ENCODE results near the gene HIPK1. TPM values are rescaled to one million over a fixed set of nuclear protein-coding genes. Genes with fewer than 3 reads are reported as not detected.

HIPK1 gene
- total RNA-seq, 2 donors from 2014 or later = 47.4 to 59.1 TPM

DNA sequence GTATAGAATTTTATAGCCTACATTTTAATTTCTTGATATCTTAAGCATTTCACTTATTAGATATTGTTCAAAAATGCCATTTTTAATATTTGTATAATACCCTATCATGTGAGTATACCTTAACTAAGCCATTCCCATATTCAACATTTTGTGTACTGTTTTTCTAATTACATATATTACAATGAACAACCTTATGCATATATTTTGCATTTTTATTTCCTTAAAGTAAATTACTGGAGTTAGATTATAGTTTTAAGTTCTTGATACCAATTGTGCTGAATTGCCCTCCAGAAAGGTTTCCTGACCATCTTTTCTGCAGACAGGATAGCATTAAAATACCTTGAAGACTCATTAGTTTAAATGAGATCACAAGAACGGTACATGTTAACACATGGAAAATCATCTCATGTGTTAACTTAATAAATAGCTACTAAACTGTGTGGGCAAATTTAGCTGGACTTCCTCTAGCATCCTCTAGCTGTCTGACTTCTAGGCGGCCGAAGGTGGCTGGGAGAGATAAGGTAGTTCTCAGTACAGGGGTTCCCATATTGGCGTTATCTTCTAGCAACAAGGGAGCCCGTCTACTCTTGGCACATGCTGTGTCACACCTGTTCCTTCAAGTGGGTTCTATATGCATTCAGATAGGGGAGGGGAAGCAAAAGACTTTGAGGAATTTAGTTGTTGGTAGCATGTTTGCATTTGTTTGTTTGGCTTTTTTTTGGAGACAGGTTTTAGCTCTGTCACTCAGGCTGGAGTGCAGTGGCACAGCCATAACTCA, 15.0 kb upstream of the HIPK1 start:
- ATAC-seq (ENCODE audit: insufficient number of reproducible peaks, low FRiP score, low read depth) = no peak
- TF ChIP-seq, protein P1, sequence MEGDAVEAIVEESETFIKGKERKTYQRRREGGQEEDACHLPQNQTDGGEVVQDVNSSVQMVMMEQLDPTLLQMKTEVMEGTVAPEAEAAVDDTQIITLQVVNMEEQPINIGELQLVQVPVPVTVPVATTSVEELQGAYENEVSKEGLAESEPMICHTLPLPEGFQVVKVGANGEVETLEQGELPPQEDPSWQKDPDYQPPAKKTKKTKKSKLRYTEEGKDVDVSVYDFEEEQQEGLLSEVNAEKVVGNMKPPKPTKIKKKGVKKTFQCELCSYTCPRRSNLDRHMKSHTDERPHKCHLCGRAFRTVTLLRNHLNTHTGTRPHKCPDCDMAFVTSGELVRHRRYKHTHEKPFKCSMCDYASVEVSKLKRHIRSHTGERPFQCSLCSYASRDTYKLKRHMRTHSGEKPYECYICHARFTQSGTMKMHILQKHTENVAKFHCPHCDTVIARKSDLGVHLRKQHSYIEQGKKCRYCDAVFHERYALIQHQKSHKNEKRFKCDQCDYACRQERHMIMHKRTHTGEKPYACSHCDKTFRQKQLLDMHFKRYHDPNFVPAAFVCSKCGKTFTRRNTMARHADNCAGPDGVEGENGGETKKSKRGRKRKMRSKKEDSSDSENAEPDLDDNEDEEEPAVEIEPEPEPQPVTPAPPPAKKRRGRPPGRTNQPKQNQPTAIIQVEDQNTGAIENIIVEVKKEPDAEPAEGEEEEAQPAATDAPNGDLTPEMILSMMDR (IDR thresholded peaks at IDR 0.05) = no peak
- no peaks in the 10 kb centered on the region for H3K27me3 ChIP-seq (replicated peaks; ENCODE audit: insufficient read depth)
- no peak for DNase-seq (ENCODE audit: low spot score)
- no peak overlapping the region for H3K4me3 ChIP-seq
- H3K36me3 ChIP-seq = peaks cover 11% of the 10 kb centered on the region
- no peaks in the 10 kb centered on the region for H3K9me3 ChIP-seq
- no peak overlapping the region for H3K27ac ChIP-seq
- H3K4me1 ChIP-seq (ENCODE audit: control insufficient read depth in 1 of 2, low read depth in 2 of 2) = peaks cover 13 to 16% of the 10 kb centered on the region in 2 donors

DNA sequence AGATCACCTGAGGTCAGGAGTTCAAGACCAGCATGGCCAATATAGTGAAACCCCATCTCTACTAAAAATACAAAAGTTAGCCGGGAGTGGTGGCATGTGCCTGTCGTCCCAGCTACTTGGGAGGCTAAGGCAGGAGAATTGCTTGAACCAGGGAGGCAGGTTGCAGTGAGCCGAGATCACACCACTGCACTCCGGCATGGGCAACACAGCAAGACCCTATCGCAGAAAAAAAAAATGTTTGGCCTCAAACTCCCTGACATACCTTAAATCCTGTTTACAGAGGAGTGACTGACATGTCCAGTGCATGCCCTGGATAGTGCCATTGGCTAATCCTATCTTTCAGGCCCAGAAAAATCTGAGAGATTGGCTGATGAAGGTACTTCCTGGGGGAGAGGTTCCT, 12.2 kb upstream of the HIPK1 start:
- Histone ChIP-seq H3K4me1 (ENCODE audit: control insufficient read depth in 1 of 2, low read depth in 2 of 2) (peaks cover 13 to 15% of the 10 kb centered on the region in 2 donors), H3K4me3 (no peak overlapping the region), H3K9me3 (no peaks in the 10 kb centered on the region), H3K27ac (no peak overlapping the region), H3K36me3 (no peaks in the 10 kb centered on the region), H3K27me3 (replicated peaks; ENCODE audit: insufficient read depth) (no peaks in the 10 kb centered on the region)
- DNase-seq (ENCODE audit: low spot score) = no peak
- TF ChIP-seq, protein P1 (IDR thresholded peaks at IDR 0.05) = no peak
- ATAC-seq (ENCODE audit: insufficient number of reproducible peaks, low FRiP score, low read depth) = no peak

DNA sequence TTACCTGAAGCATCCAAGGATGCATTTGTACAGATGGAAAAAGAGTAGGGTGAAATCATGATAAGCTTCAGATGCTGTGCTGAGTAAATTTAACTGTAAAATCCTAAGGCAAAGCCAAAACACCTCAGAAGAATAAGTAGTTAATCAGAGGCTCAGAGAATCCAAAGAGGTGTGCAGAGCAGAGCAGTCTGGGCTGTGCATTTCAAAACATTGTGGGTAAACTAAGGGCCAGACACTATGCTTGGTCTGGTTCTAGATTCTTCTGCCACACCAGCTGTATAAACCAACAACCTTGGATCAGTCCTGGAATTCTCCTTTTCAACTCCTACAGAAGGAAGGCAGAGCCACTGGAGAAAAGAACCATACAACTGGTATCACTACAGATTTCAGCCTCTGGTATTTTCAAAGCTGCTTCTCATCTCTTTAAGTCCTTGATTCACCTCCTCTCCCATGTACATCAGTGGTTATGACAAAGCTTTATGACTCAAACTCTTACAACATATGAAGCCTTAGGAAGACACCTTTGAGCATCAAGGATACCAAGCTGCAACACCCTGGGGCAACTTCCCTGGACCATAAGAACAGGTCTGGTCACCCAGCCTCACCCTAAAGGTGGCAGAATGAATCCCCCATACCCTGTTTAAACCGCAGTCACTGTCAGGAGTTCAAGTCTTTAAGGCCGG, 11.6 kb upstream of the HIPK1 start:
- Histone ChIP-seq H3K4me3 (no peak overlapping the region), H3K4me1 (ENCODE audit: control insufficient read depth in 1 of 2, low read depth in 2 of 2) (peaks cover 9 to 10% of the 10 kb centered on the region in 2 donors), H3K36me3 (no peaks in the 10 kb centered on the region), H3K27ac (no peak overlapping the region), H3K9me3 (no peaks in the 10 kb centered on the region), H3K27me3 (replicated peaks; ENCODE audit: insufficient read depth) (no peaks in the 10 kb centered on the region)
- ATAC-seq (ENCODE audit: insufficient number of reproducible peaks, low FRiP score, low read depth) (no peak), DNase-seq (ENCODE audit: low spot score) (no peak)
- TF ChIP-seq, protein P1 (IDR thresholded peaks at IDR 0.05) = no peak

DNA sequence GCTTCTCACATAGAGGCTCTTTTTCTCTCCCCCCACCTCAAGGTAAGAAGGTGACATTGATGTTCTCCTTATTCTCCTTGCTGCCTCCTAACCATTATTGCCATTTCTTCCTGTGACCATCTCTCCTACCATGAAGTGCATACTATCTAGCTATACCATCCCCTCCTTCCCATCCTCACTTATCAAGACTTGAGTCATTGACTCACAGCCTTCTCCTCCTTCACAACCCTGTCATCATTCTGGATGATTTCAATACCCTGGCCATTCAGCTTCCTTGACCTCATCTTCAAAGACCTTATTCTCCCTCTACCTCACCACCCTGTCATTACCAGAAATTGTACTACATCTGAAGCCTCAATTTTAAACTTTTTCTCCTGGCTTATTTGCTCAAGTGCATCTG, 10.9 kb upstream of the HIPK1 start:
- no peak overlapping the region for H3K27ac ChIP-seq
- H3K27me3 ChIP-seq (replicated peaks; ENCODE audit: insufficient read depth) = no peaks in the 10 kb centered on the region
- peaks cover 2 to 3% of the 10 kb centered on the region in 2 donors for H3K4me1 ChIP-seq (ENCODE audit: control insufficient read depth in 1 of 2, low read depth in 2 of 2)
- no peak for DNase-seq (ENCODE audit: low spot score)
- TF ChIP-seq, protein P1 (IDR thresholded peaks at IDR 0.05) = no peak
- no peak for ATAC-seq (ENCODE audit: insufficient number of reproducible peaks, low FRiP score, low read depth)
- H3K4me3 ChIP-seq = no peak overlapping the region
- no peaks in the 10 kb centered on the region for H3K9me3 ChIP-seq
- H3K36me3 ChIP-seq = no peaks in the 10 kb centered on the region

DNA sequence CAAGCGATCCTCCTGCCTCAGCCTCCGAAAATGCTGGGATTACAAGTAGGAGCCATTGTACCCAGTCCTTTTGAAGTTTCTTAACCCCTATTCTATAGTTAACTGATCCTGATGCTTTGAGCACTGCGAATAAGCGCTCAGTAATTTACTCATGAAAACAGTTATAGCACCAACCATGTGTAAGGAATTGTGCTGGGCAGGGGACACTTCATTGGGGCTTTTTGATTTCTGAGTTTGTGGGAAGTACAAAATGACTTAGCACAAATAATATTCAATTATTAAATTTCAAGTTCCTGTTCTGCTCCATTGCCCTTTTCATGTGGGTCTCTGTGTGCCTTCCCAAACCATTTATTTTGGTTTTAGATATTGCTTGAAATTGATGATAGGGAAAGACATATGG, 6.2 kb upstream of the HIPK1 start:
- Histone ChIP-seq H3K27ac (no peak overlapping the region), H3K9me3 (no peaks in the 10 kb centered on the region), H3K27me3 (replicated peaks; ENCODE audit: insufficient read depth) (no peaks in the 10 kb centered on the region), H3K36me3 (no peaks in the 10 kb centered on the region), H3K4me1 (ENCODE audit: control insufficient read depth in 1 of 2, low read depth in 2 of 2) (peaks cover 0 to 3% of the 10 kb centered on the region in 2 donors), H3K4me3 (no peak overlapping the region)
- DNase-seq (ENCODE audit: low spot score) = no peak
- TF ChIP-seq, protein P1 (IDR thresholded peaks at IDR 0.05) = no peak
- ATAC-seq (ENCODE audit: insufficient number of reproducible peaks, low FRiP score, low read depth) = no peak
